ENCODE results near the gene STX3.

Gene STX3

GRCh38 chr11:59754859-59755700 lies at the start of gene STX3:
Gene STX3, plus strand, starts transcription at chr11:59755376. Its CDS starts 230 bp downstream, at chr11:59755606.
- peak; percentile 46 for DNase-seq

DNA sequence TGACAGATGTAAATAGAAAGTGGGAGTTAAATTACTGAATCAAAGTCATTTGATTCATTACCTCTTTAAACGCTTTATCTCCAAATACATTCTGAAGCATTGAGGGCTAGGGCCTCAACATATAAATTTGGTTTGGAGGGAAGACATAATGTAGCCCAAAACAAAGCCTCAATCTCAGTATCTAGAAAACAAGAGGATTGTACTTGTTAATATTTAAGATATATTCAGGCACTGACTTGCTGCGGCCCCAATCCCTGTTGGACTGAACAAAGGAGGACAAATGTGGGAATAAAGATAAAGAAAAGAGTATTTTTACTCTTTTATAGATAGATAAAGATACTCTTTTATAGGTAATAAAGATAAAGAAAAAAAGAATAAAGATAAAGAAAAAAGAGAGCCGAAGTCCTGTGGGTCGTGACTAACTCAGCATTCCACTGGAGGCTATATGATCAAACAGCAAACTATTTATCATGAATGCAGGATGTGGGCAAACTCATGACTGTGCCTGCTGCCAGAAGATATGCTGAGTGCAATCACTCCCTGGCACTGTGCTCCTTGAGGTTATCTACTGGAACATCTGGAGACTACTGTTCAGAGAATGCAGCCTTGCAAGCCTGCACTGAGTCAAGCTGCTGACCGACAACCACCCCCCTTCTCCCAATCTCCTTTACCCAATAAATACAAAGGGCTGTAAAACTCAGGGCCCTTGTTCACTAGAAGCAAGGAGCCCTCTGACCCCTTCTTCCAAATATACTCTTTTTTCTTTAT lies 48.5 kb upstream of the STX3 start:
- no peak for DNase-seq

- no peak for DNase-seq
These were observed 47.8 kb upstream of the STX3 start for GRCh38 chr11:59707371-59707770.

GRCh38 chr11:59708537-59708936 lies 46.6 kb upstream of the STX3 start:
- no peak for DNase-seq

DNA sequence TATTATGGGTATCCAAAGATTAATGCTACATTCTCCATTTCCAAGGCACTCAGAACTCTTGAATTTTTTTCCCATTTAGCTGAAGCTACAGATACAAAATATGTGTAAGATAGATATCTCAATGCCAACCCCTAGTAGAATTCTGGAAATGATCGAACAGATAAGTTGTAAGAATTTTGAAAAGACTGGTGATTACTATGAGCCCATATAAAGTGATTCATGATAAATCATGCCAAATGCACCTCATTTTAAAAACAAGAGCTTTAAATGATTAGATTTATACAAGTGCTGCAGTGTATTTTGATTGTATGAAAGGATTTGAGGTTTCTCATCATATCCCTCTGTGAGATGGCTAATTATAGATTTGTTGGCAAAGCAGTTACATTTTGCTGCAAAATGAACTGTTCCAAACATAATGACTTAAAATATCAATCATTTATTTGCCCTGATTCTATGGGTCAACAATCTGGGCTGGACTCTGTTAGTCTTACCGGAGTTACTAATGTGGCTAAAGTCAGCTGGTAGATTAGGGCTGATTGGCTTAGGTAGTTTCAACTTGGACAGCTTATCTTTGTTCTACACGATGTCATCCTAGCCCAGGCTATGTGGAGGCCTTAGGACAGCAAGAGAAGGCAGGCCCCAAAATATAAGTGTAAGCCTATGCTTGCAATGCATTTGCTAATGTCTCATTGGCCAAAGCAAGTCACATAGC lies 44.9 kb upstream of the STX3 start:
- no peak for DNase-seq

GRCh38 chr11:59713745-59714144 lies 41.4 kb upstream of the STX3 start, which contains the start of gene OR10V1:
Gene OR10V1, minus strand, starts transcription at chr11:59713845. Its CDS starts 0 bp downstream, at chr11:59713845.
- DNase-seq, result no peak

- no peak for DNase-seq
These were observed 39.1 kb upstream of the STX3 start for GRCh38 chr11:59716051-59716450.

DNA sequence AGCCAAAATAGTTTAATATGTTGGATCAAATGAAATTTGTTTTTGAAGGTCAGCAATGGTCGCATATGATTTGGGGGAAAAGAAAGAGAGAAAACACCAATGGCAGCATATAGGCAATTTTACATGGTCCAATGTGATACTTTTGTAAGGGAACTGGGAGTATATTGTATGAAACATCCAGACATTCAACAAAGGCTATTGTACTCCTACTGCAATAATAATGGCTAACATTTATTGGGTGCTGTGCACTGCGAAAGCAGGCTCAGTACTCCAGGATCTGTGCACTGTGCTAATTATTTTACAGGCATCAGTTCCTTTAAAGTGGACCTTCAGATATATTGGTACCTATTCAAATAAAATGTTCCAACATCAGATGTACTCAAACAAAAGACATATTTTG lies 35.6 kb upstream of the STX3 start:
- DNase-seq, result no peak

GRCh38 chr11:59724066-59724465 lies 31.1 kb upstream of the STX3 start:
- DNase-seq, result no peak

- no peak for DNase-seq
These were observed 27.8 kb upstream of the STX3 start for GRCh38 chr11:59727426-59727825.

GRCh38 chr11:59728154-59728553 lies 27.0 kb upstream of the STX3 start:
- no peak for DNase-seq

DNA sequence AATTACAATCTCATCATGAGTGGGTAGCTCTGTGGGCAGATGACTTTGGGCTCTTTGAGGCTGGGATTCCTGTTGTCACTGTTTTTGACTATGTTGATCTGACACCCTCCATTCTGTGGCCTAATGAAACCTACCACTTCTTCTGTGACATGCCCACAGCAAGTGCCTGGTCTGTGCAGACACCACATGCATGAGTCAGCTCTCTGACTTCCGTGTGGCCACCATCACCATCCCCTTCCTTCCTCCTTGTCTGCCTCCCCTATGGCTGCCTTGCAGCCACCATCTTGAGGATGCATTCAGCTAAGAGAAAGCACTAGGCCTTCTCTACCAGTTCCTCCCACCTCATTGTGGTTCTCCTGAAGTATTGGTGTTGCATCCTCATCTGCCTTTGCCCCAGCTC lies 26.3 kb upstream of the STX3 start:
- no peak for DNase-seq

- no peak for DNase-seq
These were observed 25.3 kb upstream of the STX3 start for GRCh38 chr11:59729834-59730233.

GRCh38 chr11:59730896-59731565 lies 24.1 kb upstream of the STX3 start:
- no peak for DNase-seq

GRCh38 chr11:59746111-59746510 lies 9.1 kb upstream of the STX3 start:
- no peak for DNase-seq

DNA sequence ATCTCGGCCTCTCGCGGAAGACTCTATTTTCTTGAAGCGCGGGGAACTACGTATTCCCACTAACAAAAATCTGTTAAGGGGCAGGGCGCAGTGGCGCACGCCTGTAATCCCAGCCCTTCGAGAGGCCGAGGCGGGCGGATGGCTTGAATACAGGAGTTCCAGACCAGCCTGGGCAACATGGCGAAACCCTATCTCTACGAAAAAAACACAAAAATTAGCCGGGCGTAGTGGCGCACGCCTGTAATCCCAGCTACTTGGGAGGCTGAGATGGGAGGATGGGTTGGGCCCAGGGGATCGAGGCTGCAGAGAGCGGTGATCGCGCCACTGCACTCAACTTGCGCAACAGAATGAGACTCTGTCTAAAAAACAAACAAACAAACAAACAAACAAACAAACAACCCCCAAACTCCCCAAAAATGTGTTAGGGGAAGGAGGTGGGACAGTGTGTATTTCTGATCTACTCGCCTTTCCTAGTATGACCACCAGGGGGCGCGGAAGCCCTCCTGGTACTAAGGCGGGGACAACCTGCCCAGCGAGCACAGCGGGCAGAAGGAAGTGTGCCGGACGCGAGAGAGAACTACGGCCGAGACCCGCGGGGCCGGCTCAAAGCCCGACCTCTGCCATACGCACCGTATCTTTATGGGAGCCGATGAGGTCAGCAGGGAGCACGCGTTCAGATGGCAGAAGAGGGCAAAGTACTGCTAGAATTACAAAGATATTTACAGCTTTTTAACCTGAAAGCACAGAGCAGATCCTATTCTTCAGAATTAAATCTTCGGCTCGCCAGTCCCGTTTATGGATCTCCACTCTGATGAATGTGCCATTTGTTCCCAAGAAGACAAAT lies 1.3 kb upstream of the STX3 start:
- DNase-seq, result peak; percentile 33

DNA sequence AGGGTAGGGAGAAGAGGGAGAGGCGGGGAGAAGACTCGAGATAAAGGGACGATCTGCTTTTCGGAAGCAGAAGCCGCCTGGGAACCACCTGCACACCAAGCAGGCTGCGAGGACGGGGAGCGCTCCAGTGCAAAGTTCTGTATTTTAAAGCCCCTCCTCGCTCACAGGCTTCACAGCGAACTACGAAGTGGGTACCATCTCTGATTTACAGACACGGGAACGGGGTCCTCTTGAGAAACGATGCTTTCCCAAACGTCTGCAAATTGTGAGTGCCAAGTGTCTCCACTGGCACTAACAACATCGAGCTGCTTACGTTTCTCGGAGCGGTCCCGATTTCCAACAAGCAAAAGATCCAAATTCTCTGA lies 700 bp upstream of the STX3 start:
- DNase-seq, result no peak

DNA sequence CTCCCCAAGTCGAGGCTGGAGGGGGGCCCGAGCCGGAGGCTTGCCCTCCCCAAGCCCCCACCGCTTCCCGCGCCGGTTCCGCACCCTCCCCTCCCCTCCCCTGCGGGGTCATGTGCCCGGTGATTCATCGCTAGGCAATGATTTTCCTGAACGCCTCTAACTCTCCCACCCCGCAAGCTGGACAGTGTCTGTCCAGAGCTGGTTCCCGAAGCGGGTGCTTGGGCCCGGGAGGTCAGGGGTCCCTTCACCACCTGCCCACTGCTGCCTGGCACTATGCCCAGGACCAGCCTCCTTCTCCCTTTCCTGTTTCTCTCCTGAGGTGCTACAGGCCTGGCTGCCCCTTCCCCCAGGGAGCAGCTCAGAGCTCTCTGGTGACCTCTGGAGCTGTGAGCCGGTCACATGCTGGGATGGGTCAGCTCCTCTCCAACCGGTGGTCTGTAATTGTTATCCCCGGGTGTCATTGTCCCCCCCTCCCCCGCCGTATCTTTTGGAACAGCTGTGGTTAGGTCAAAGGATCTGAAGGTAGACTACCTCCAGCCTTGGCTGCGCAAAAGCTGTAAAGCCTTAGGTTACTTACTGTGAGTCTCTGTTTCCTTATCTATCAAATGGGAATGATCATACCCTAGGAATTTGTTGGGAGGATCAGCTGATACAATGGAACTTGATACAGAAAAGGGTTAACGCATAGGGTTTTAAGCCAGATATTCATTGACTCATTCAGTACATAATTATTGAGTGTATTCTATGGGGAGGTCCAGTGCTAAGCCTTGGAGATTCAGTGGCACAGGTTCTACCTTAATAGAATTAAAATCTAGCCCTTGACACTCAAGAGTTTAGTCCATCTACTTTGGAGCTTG lies 753 bp downstream of the STX3 start:
- DNase-seq, result no peak

GRCh38 chr11:59756558-59756840 lies 1.3 kb downstream of the STX3 start:
- DNase-seq, result no peak

DNA sequence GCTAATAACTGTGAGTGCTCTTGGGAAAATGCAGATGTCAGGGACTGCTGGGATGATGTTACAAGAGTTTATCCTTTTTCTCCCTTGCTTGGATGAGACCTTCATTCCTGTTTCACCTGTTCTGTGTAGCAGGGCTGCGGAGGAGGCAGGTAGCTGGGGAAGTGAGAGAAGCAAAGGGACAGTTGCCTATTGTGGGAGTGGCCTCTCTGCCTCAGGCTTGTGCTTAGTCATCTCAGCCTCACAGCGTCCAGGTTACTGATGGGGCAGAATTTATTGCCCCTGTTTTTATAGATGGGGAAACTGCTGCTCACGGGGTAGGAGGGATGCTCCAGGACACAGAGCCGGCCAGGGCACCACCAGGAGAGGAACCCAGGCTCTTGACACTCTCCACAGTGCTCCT lies 1.7 kb downstream of the STX3 start:
- no peak for DNase-seq

GRCh38 chr11:59758401-59759037 lies 3.3 kb downstream of the STX3 start:
- no peak for DNase-seq

All from NCI-H1048 (cell line).